Epithelial cell of alveolus of lung (primary cell): ENCODE results near the gene SEC11A. TPM values are rescaled to one million over a fixed set of nuclear protein-coding genes. Genes with fewer than 3 reads are reported as not detected.

ENCODE experiments used
- total RNA-seq: library from RNA; depleted of rRNA; stranded (reverse); fragments of >200 nt; gene quantifications from 2 replicates; pipeline ENCODE4 v1.2.1, GENCODE V29; 2015

Gene SEC11A
- total RNA-seq, result 200 and 269 TPM in 2 replicates

GRCh38 chr15:84716036-84716732, at the start of gene SEC11A:
SEC11A (minus strand) TSS chr15:84716139; CDS start chr15:84716075, 64 bp downstream.

GRCh38 chr15:84748274-84749110, 32.6 kb upstream of the SEC11A start, which contains the start of gene ZNF592:
ZNF592 (plus strand) TSS chr15:84748592; CDS start chr15:84782676, 34,084 bp downstream.

GRCh38 chr15:84658080-84658787, 57.7 kb downstream of the SEC11A start, which contains the start of gene NMB:
NMB (minus strand) TSS chr15:84658199; CDS start chr15:84658152, 47 bp downstream.

GRCh38 chr15:84653910-84654688, 61.8 kb downstream of the SEC11A start, which contains the start of gene WDR73:
WDR73 (minus strand) TSS chr15:84654283; CDS start chr15:84654274, 9 bp downstream.

Other genes starting within 250 kb of the SEC11A start
- gene ZSCAN2, start 115.1 kb downstream of the SEC11A start, total RNA-seq, result 10.7 and 17.6 TPM in 2 replicates
- gene WDR73, start 61.9 kb downstream of the SEC11A start, total RNA-seq, result 13.7 and 15.7 TPM in 2 replicates
- 6.5 and 10.9 TPM in 2 replicates for gene NMB, start 57.9 kb downstream of the SEC11A start, total RNA-seq
- 8.1 and 13.8 TPM in 2 replicates for gene ZNF592, start 32.5 kb upstream of the SEC11A start, total RNA-seq
- 0.80 and 3.1 TPM in 2 replicates for gene ALPK3, start 101.2 kb upstream of the SEC11A start, total RNA-seq
- not detected in 2 replicates for gene SLC28A1, start 168.5 kb upstream of the SEC11A start, total RNA-seq